Measurements from ENCODE around the gene MGRN1. TPM values are rescaled to one million over a fixed set of nuclear protein-coding genes. Genes with fewer than 3 reads are reported as not detected.

The MGRN1 gene
- polyA plus RNA-seq, 1 donor from 2014 or later = 35.9 TPM

DNA sequence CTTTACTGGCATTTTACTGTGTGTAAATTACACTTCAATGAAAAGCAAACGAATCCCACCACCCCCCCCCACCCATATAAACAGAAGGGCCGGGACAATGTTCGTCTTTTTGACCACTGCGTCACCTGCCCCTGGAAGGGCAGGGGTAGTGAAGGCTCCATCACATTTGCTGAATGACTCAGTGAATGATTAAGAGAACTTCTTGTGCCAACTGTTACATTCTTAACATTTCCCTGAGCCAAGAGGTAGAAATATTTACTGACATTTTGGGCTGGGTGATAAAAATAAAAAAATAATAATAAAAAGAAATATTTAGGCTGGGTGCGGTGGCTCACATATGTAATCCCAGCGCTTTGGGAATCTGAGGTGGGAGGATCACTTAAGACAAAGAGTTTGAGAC, 44.4 kb upstream of the MGRN1 start:
- TF ChIP-seq POLR2AphosphoS5 (IDR thresholded peaks at IDR 0.05) = no peak
- TF ChIP-seq EP300 (conservative IDR thresholded peaks at IDR 0.05; ENCODE audit: poor library complexity, severe bottlenecking) = no peak
- no peak for TF ChIP-seq MXI1 (conservative IDR thresholded peaks at IDR 0.05; ENCODE audit: poor library complexity, severe bottlenecking)
- TF ChIP-seq RAD21 (conservative IDR thresholded peaks at IDR 0.05) = no peak
- no peak for TF ChIP-seq SMC3 (conservative IDR thresholded peaks at IDR 0.05; ENCODE audit: poor library complexity)
- no peak for TF ChIP-seq EZH2 (IDR thresholded peaks at IDR 0.05; ENCODE audit: borderline replicate concordance, insufficient read depth, low read length, poor library complexity, severe bottlenecking)
- Histone ChIP-seq H3K27ac (ENCODE audit: low read length) (no peak overlapping the region), H3K36me3 (ENCODE audit: insufficient read depth, low read length) (no peaks in the 10 kb centered on the region)

DNA sequence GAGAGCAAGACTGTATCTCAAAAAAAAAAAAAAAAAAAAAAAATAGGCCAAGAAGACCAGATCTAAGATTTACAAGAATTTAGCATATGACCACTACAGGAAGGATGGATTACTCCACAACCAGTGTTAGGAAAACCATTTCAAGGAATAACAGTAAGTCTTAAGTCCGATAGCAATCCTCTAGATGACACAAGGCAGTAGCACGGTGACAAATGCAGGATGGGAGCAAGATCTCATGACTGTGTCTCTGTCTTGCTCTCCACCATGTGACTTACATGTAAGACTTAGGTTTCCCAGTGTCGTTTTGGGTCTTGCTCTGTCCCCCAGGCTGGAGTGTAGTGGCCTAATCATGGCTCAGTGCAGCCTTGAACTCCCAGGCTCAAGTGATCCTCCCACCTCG, 40.7 kb upstream of the MGRN1 start:
- Histone ChIP-seq H3K9me2 (ENCODE audit: insufficient read depth, low read length) (no peaks in the 10 kb centered on the region), H3K27me3 (ENCODE audit: insufficient read depth, low read depth, low read length) (no peaks in the 10 kb centered on the region), H2AFZ (ENCODE audit: low read depth, low read length) (no peak overlapping the region), H3K27ac (ENCODE audit: low read length) (no peak overlapping the region), H3F3A (ENCODE audit: insufficient read depth, low read length, poor library complexity, severe bottlenecking) (no peaks in the 10 kb centered on the region), H3K4me3 (ENCODE audit: low read length) (no peak overlapping the region), H3K9ac (ENCODE audit: low read length) (no peak overlapping the region), H3K4me2 (ENCODE audit: low read length) (no peak overlapping the region), H3K36me3 (ENCODE audit: insufficient read depth, low read length) (no peaks in the 10 kb centered on the region), H4K20me1 (ENCODE audit: insufficient read depth) (no peaks in the 10 kb centered on the region), H3K9me3 (ENCODE audit: low read length) (no peaks in the 10 kb centered on the region), H3K79me2 (replicated peaks; ENCODE audit: insufficient read depth, low read length) (no peaks in the 10 kb centered on the region)
- TF ChIP-seq SMC3 (conservative IDR thresholded peaks at IDR 0.05; ENCODE audit: poor library complexity) (no peak), TAF1 (IDR thresholded peaks at IDR 0.05; ENCODE audit: low read depth) (no peak), EP300 (conservative IDR thresholded peaks at IDR 0.05; ENCODE audit: poor library complexity, severe bottlenecking) (no peak), EZH2 (IDR thresholded peaks at IDR 0.05; ENCODE audit: borderline replicate concordance, insufficient read depth, low read length, poor library complexity, severe bottlenecking) (no peak), MXI1 (conservative IDR thresholded peaks at IDR 0.05; ENCODE audit: poor library complexity, severe bottlenecking) (no peak)
- TF ChIP-seq, protein P1, sequence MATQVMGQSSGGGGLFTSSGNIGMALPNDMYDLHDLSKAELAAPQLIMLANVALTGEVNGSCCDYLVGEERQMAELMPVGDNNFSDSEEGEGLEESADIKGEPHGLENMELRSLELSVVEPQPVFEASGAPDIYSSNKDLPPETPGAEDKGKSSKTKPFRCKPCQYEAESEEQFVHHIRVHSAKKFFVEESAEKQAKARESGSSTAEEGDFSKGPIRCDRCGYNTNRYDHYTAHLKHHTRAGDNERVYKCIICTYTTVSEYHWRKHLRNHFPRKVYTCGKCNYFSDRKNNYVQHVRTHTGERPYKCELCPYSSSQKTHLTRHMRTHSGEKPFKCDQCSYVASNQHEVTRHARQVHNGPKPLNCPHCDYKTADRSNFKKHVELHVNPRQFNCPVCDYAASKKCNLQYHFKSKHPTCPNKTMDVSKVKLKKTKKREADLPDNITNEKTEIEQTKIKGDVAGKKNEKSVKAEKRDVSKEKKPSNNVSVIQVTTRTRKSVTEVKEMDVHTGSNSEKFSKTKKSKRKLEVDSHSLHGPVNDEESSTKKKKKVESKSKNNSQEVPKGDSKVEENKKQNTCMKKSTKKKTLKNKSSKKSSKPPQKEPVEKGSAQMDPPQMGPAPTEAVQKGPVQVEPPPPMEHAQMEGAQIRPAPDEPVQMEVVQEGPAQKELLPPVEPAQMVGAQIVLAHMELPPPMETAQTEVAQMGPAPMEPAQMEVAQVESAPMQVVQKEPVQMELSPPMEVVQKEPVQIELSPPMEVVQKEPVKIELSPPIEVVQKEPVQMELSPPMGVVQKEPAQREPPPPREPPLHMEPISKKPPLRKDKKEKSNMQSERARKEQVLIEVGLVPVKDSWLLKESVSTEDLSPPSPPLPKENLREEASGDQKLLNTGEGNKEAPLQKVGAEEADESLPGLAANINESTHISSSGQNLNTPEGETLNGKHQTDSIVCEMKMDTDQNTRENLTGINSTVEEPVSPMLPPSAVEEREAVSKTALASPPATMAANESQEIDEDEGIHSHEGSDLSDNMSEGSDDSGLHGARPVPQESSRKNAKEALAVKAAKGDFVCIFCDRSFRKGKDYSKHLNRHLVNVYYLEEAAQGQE (IDR thresholded peaks at IDR 0.05; ENCODE audit: borderline replicate concordance) = no peak
- TF ChIP-seq, protein P2, sequence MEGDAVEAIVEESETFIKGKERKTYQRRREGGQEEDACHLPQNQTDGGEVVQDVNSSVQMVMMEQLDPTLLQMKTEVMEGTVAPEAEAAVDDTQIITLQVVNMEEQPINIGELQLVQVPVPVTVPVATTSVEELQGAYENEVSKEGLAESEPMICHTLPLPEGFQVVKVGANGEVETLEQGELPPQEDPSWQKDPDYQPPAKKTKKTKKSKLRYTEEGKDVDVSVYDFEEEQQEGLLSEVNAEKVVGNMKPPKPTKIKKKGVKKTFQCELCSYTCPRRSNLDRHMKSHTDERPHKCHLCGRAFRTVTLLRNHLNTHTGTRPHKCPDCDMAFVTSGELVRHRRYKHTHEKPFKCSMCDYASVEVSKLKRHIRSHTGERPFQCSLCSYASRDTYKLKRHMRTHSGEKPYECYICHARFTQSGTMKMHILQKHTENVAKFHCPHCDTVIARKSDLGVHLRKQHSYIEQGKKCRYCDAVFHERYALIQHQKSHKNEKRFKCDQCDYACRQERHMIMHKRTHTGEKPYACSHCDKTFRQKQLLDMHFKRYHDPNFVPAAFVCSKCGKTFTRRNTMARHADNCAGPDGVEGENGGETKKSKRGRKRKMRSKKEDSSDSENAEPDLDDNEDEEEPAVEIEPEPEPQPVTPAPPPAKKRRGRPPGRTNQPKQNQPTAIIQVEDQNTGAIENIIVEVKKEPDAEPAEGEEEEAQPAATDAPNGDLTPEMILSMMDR (IDR thresholded peaks at IDR 0.05; ENCODE audit: poor library complexity, severe bottlenecking) = no peak

More for the DNA sequence above, 44.4 kb upstream of the MGRN1 start:
- Histone ChIP-seq H4K20me1 (ENCODE audit: insufficient read depth) (no peaks in the 10 kb centered on the region), H3F3A (ENCODE audit: insufficient read depth, low read length, poor library complexity, severe bottlenecking) (no peaks in the 10 kb centered on the region), H3K9me3 (ENCODE audit: low read length) (no peaks in the 10 kb centered on the region), H3K79me2 (replicated peaks; ENCODE audit: insufficient read depth, low read length) (no peaks in the 10 kb centered on the region), H2AFZ (ENCODE audit: low read depth, low read length) (no peak overlapping the region), H3K9me2 (ENCODE audit: insufficient read depth, low read length) (no peaks in the 10 kb centered on the region), H3K4me3 (ENCODE audit: low read length) (no peak overlapping the region), H3K27me3 (ENCODE audit: insufficient read depth, low read depth, low read length) (no peaks in the 10 kb centered on the region), H3K9ac (ENCODE audit: low read length) (no peak overlapping the region), H3K4me2 (ENCODE audit: low read length) (no peak overlapping the region)

Data from neural cell (in vitro differentiated cells).